ENCODE data around the gene BCAS1. TPM values are rescaled to one million over a fixed set of nuclear protein-coding genes. Genes with fewer than 3 reads are reported as not detected.
A peak's percentile ranks its signal among the peaks of the same experiment; 100 is the strongest.

Gene BCAS1
- total and polyA plus RNA-seq, 2 donors (not counting 1 experiment from before 2014, with no cell fraction given) = 0.97 to 1.1 TPM

GRCh38 chr20:53923566-53924369 lies 146.6 kb downstream of the BCAS1 start:
- H3K4me1 ChIP-seq (ENCODE audit: control insufficient read depth in 2 of 2, insufficient read depth in 2 of 2, low read length in 2 of 2) = peaks cover 62% of the 10 kb centered on the region in 2 donors
- POLR2A ChIA-PET = interaction anchor here (1.3 to 2.4 kb wide), 2 partner anchors 11 to 15 kb away, joined by 3 to 11 read pairs; no protein-coding TSS in a partner anchor
- ATAC-seq (ENCODE audit: low read depth) = no peak
- CTCF ChIA-PET = interaction anchor here (0.7 to 22.3 kb wide), 6 partner anchors 10 to 511 kb away, joined by 3 to 593 read pairs (median 4); no protein-coding TSS in a partner anchor
- H3K27me3 ChIP-seq (replicated peaks in 1 of 4; ENCODE audit: control extremely low read depth in 1 of 4, control insufficient read depth in 3 of 4, insufficient read depth in 4 of 4, low read length in 3 of 4) = no peaks in the 10 kb centered on the region
- Mint-ChIP-seq H3K4me1 (peaks cover 66% of the 10 kb centered on the region), H3K27me3 (no peaks in the 10 kb centered on the region), H3K9me3 (ENCODE audit: insufficient read depth) (no peaks in the 10 kb centered on the region), H3K4me3 (peak overlapping the region; percentile 59), H3K27ac (peak overlapping the region; percentile 86)
- no peak for TF ChIP-seq CTCF (IDR thresholded peaks at IDR 0.05)
- TF ChIP-seq EZH2 (IDR thresholded peaks at IDR 0.05; ENCODE audit: borderline replicate concordance, insufficient read depth, low read depth, low read length, poor library complexity, severe bottlenecking) = no peak
- no peak overlapping the region for H3K9ac ChIP-seq (ENCODE audit: low read length)
- WGBS (ENCODE audit: insufficient coverage) = 99% methylated on average over 6 of the region's 7 CpGs
- H4K20me1 ChIP-seq (ENCODE audit: control insufficient read depth, insufficient read depth, low read length, poor library complexity, severe bottlenecking) = no peaks in the 10 kb centered on the region
- H3K27ac ChIP-seq (ENCODE audit: low read length in 2 of 2) = no peak overlapping the region
- H2AFZ ChIP-seq (ENCODE audit: insufficient read depth, low read depth, low read length, poor library complexity, severe bottlenecking) = no peak overlapping the region
- intact Hi-C loops (cut with micrococcal nuclease) = loop anchor here (2.0 kb wide), 1 partner anchor 31 kb away; no protein-coding TSS in a partner anchor
- no peaks in the 10 kb centered on the region for H3K79me2 ChIP-seq (ENCODE audit: control insufficient read depth, insufficient read depth, low read length)
- no peaks in the 10 kb centered on the region for H3K9me3 ChIP-seq (ENCODE audit: control extremely low read depth in 1 of 3, control insufficient read depth in 2 of 3, insufficient read depth in 1 of 3, low read length in 2 of 3)
- H3K4me3 ChIP-seq (ENCODE audit: control extremely low read depth in 1 of 5, extremely low read depth in 1 of 5, insufficient read depth in 1 of 5, low read depth in 2 of 5, low read length in 4 of 5) = peak overlapping the region in 1 of 5 experiments; percentile 32
- DNase-seq = no peak
- H3K36me3 ChIP-seq (replicated peaks in 1 of 2; ENCODE audit: control extremely low read depth in 1 of 2, control insufficient read depth in 1 of 2, extremely low read depth in 1 of 2, insufficient read depth in 2 of 2, low read length in 1 of 2) = no peaks in the 10 kb centered on the region
- H3K4me2 ChIP-seq (replicated peaks; ENCODE audit: low read depth, low read length, poor library complexity, severe bottlenecking) = peak overlapping the region; percentile 67

- no peaks in the 10 kb centered on the region for H3K79me2 ChIP-seq (ENCODE audit: control insufficient read depth, insufficient read depth, low read length)
- no peaks in the 10 kb centered on the region for H3K9me3 ChIP-seq (ENCODE audit: control extremely low read depth in 1 of 3, control insufficient read depth in 2 of 3, insufficient read depth in 1 of 3, low read length in 2 of 3)
- peak overlapping the region; percentile 67 for H3K4me2 ChIP-seq (replicated peaks; ENCODE audit: low read depth, low read length, poor library complexity, severe bottlenecking)
- peaks cover 62% of the 10 kb centered on the region in 2 donors for H3K4me1 ChIP-seq (ENCODE audit: control insufficient read depth in 2 of 2, insufficient read depth in 2 of 2, low read length in 2 of 2)
- H3K27ac ChIP-seq (ENCODE audit: low read length in 2 of 2) = peak overlapping the region; percentile 62
- H4K20me1 ChIP-seq (ENCODE audit: control insufficient read depth, insufficient read depth, low read length, poor library complexity, severe bottlenecking) = no peaks in the 10 kb centered on the region
- H3K36me3 ChIP-seq (replicated peaks in 1 of 2; ENCODE audit: control extremely low read depth in 1 of 2, control insufficient read depth in 1 of 2, extremely low read depth in 1 of 2, insufficient read depth in 2 of 2, low read length in 1 of 2) = no peaks in the 10 kb centered on the region
- DNase-seq (peak; percentile 80), ATAC-seq (ENCODE audit: low read depth) (peak; percentile 39)
- POLR2A ChIA-PET = interaction anchor here (0.5 to 2.4 kb wide), 3 partner anchors 12 to 226 kb away, joined by 3 to 11 read pairs (median 3); no protein-coding TSS in a partner anchor
- H3K27me3 ChIP-seq (replicated peaks in 1 of 4; ENCODE audit: control extremely low read depth in 1 of 4, control insufficient read depth in 3 of 4, insufficient read depth in 4 of 4, low read length in 3 of 4) = no peaks in the 10 kb centered on the region
- WGBS (ENCODE audit: insufficient coverage) = 0% methylated on average over 1 of the region's 4 CpGs
- H3K4me3 Mint-ChIP-seq = peak overlapping the region; percentile 51
- TF ChIP-seq EZH2 (IDR thresholded peaks at IDR 0.05; ENCODE audit: borderline replicate concordance, insufficient read depth, low read depth, low read length, poor library complexity, severe bottlenecking) = no peak
- no peak for TF ChIP-seq CTCF (IDR thresholded peaks at IDR 0.05)
- peak overlapping the region in 1 of 5 experiments; percentile 32 for H3K4me3 ChIP-seq (ENCODE audit: control extremely low read depth in 1 of 5, extremely low read depth in 1 of 5, insufficient read depth in 1 of 5, low read depth in 2 of 5, low read length in 4 of 5)
- H3K9me3 Mint-ChIP-seq (ENCODE audit: insufficient read depth) = no peaks in the 10 kb centered on the region
- H3K9ac ChIP-seq (ENCODE audit: low read length) = peak overlapping the region; percentile 39
- H3K27me3 Mint-ChIP-seq = no peaks in the 10 kb centered on the region
- CTCF ChIA-PET = interaction anchor here (1.5 to 22.3 kb wide), 2 partner anchors 11 to 510 kb away, joined by 3 to 593 read pairs; no protein-coding TSS in a partner anchor
- peaks cover 66% of the 10 kb centered on the region for H3K4me1 Mint-ChIP-seq
- peak overlapping the region; percentile 79 for H3K27ac Mint-ChIP-seq
- intact Hi-C loops (cut with micrococcal nuclease) = loop anchor here (2.0 kb wide), 1 partner anchor 30 kb away; no protein-coding TSS in a partner anchor
- no peak overlapping the region for H2AFZ ChIP-seq (ENCODE audit: insufficient read depth, low read depth, low read length, poor library complexity, severe bottlenecking)
Observed at GRCh38 chr20:53922901-53923314, 147.5 kb downstream of the BCAS1 start.

All from B cell (primary cell).